Measurements from ENCODE around the gene CRYBG1. TPM values are rescaled to one million over a fixed set of nuclear protein-coding genes. Genes with fewer than 3 reads are reported as not detected.

Gene CRYBG1
- total RNA-seq, 1 donor from 2014 or later, result 5.8 TPM

- Mint-ChIP-seq H3K27ac (no peak overlapping the region), H3K4me3 (no peak overlapping the region), H3K9me3 (peaks cover 5% of the 10 kb centered on the region), H3K27me3 (peaks cover 6% of the 10 kb centered on the region), H3K36me3 (no peaks in the 10 kb centered on the region), H3K4me1 (ENCODE audit: unreplicated experiment) (peaks cover 5% of the 10 kb centered on the region)
- no peak for TF ChIP-seq CTCF (conservative IDR thresholded peaks at IDR 0.05)
- no peak for DNase-seq (ENCODE audit: extremely low spot score, unreplicated experiment)
These were observed 177.6 kb downstream of the CRYBG1 start for GRCh38 chr6:106538145-106538544.

GRCh38 chr6:106539936-106540335, 179.4 kb downstream of the CRYBG1 start:
- DNase-seq (ENCODE audit: extremely low spot score, unreplicated experiment), result no peak
- Mint-ChIP-seq H3K4me3 (no peak overlapping the region), H3K9me3 (peaks cover 5% of the 10 kb centered on the region), H3K27me3 (peaks cover 3% of the 10 kb centered on the region), H3K4me1 (ENCODE audit: unreplicated experiment) (peaks cover 5% of the 10 kb centered on the region), H3K27ac (no peak overlapping the region), H3K36me3 (no peaks in the 10 kb centered on the region)
- no peak for TF ChIP-seq CTCF (conservative IDR thresholded peaks at IDR 0.05)

GRCh38 chr6:106540432-106540831, 179.9 kb downstream of the CRYBG1 start:
- no peak for TF ChIP-seq CTCF (conservative IDR thresholded peaks at IDR 0.05)
- no peak for DNase-seq (ENCODE audit: extremely low spot score, unreplicated experiment)
- Mint-ChIP-seq H3K4me3 (no peak overlapping the region), H3K27ac (no peak overlapping the region), H3K9me3 (peaks cover 5% of the 10 kb centered on the region), H3K27me3 (peaks cover 3% of the 10 kb centered on the region), H3K36me3 (no peaks in the 10 kb centered on the region), H3K4me1 (ENCODE audit: unreplicated experiment) (peaks cover 5% of the 10 kb centered on the region)

GRCh38 chr6:106540907-106541306, 180.4 kb downstream of the CRYBG1 start:
- Mint-ChIP-seq H3K36me3 (no peaks in the 10 kb centered on the region), H3K27ac (no peak overlapping the region), H3K9me3 (peaks cover 5% of the 10 kb centered on the region), H3K27me3 (peaks cover 3% of the 10 kb centered on the region), H3K4me3 (no peak overlapping the region), H3K4me1 (ENCODE audit: unreplicated experiment) (peaks cover 5% of the 10 kb centered on the region)
- TF ChIP-seq CTCF (conservative IDR thresholded peaks at IDR 0.05), result no peak
- no peak for DNase-seq (ENCODE audit: extremely low spot score, unreplicated experiment)

- peak overlapping the region; percentile 89 for H3K27ac Mint-ChIP-seq
These were observed 185.8 kb downstream of the CRYBG1 start for GRCh38 chr6:106546261-106546690.

More at GRCh38 chr6:106546261-106546690, 185.8 kb downstream of the CRYBG1 start:
- no peak for DNase-seq (ENCODE audit: extremely low spot score, unreplicated experiment)
- no peak overlapping the region for H3K4me3 Mint-ChIP-seq
- no peaks in the 10 kb centered on the region for H3K36me3 Mint-ChIP-seq
- H3K9me3 Mint-ChIP-seq, result peaks cover 3% of the 10 kb centered on the region
- no peaks in the 10 kb centered on the region for H3K27me3 Mint-ChIP-seq
- TF ChIP-seq CTCF (conservative IDR thresholded peaks at IDR 0.05), result no peak
- peaks cover 17% of the 10 kb centered on the region for H3K4me1 Mint-ChIP-seq (ENCODE audit: unreplicated experiment)

Data from type B pancreatic cell (in vitro differentiated cells).